Stimulated activated CD4-positive, alpha-beta T cell treated with anti-CD3 and anti-CD28 coated beads, Interleukin-4, amount 100 ng/mL, for 1 hour (primary cell): ENCODE results near the gene USP17L30.
"Not testable (repeated sequence)": the region's sequence is repeated elsewhere in the genome, so short reads cannot be mapped to it uniquely, and the experiment has no call there.

Experiments
- DNase-seq: peaks from one replicate; pipeline ENCODE4 v3.0.0-alpha.2; 2020

Gene USP17L30

GRCh38 chr4:9362829-9363228 lies at the start of gene USP17L30:
TSS of gene USP17L30 (plus strand) at chr4:9363129. CDS start at chr4:9363129, 0 bp downstream.
- DNase-seq, result not testable (repeated sequence)

GRCh38 chr4:9324191-9324590 lies 38.7 kb upstream of the USP17L30 start:
- not testable (repeated sequence) for DNase-seq

GRCh38 chr4:9324865-9325264 lies 38.1 kb upstream of the USP17L30 start, which contains the start of gene USP17L24:
TSS of gene USP17L24 (plus strand) at chr4:9325165. CDS start at chr4:9325165, 0 bp downstream.
- DNase-seq, result not testable (repeated sequence)

- not testable (repeated sequence) for DNase-seq
Measured at GRCh38 chr4:9329611-9330010, 33.3 kb upstream of the USP17L30 start, which contains the start of gene USP17L25. TSS of gene USP17L25 (plus strand) at chr4:9329911. CDS start at chr4:9329911, 0 bp downstream.

- not testable (repeated sequence) for DNase-seq
Measured at GRCh38 chr4:9334358-9334757, 28.6 kb upstream of the USP17L30 start, which contains the start of gene USP17L26. TSS of gene USP17L26 (plus strand) at chr4:9334658. CDS start at chr4:9334658, 0 bp downstream.

GRCh38 chr4:9339103-9339502 lies 23.8 kb upstream of the USP17L30 start, which contains the start of gene USP17L5:
TSS of gene USP17L5 (plus strand) at chr4:9339403. CDS start at chr4:9339403, 0 bp downstream.
- DNase-seq, result not testable (repeated sequence)

GRCh38 chr4:9343848-9344247 lies 19.1 kb upstream of the USP17L30 start, which contains the start of gene USP17L27:
TSS of gene USP17L27 (plus strand) at chr4:9344148. CDS start at chr4:9344148, 0 bp downstream.
- not testable (repeated sequence) for DNase-seq

- not testable (repeated sequence) for DNase-seq
Measured at GRCh38 chr4:9348593-9348992, 14.3 kb upstream of the USP17L30 start, which contains the start of gene USP17L28. TSS of gene USP17L28 (plus strand) at chr4:9348893. CDS start at chr4:9348893, 0 bp downstream.

- not testable (repeated sequence) for DNase-seq
Measured at GRCh38 chr4:9350866-9351265, 12.1 kb upstream of the USP17L30 start.

GRCh38 chr4:9353338-9353737 lies 9.6 kb upstream of the USP17L30 start, which contains the start of gene USP17L29:
TSS of gene USP17L29 (plus strand) at chr4:9353638. CDS start at chr4:9353638, 0 bp downstream.
- DNase-seq, result not testable (repeated sequence)

GRCh38 chr4:9379881-9380280 lies 17.0 kb downstream of the USP17L30 start:
- DNase-seq, result not testable (repeated sequence)

GRCh38 chr4:9381012-9381534 lies 18.1 kb downstream of the USP17L30 start:
- DNase-seq, result peak; percentile 58

- no peak for DNase-seq
Measured at GRCh38 chr4:9384126-9384525, 21.2 kb downstream of the USP17L30 start.

- not testable (repeated sequence) for DNase-seq
Measured at GRCh38 chr4:9389001-9389400, 26.1 kb downstream of the USP17L30 start.

GRCh38 chr4:9405774-9406173 lies 42.8 kb downstream of the USP17L30 start:
- not testable (repeated sequence) for DNase-seq

GRCh38 chr4:9406491-9406890 lies 43.6 kb downstream of the USP17L30 start:
- DNase-seq, result not testable (repeated sequence)

GRCh38 chr4:9409793-9410192 lies 46.9 kb downstream of the USP17L30 start:
- DNase-seq, result no peak
